H1 (cell line): Measurements from ENCODE around the gene FNDC3A. TPM values are rescaled to one million over a fixed set of nuclear protein-coding genes. Genes with fewer than 3 reads are reported as not detected.

ENCODE experiments used
- CTCF ChIA-PET: fragments of 300-600 bp; sonication (Branson Sonifier 250); formaldehyde crosslinking; loops from one replicate; lab custom pipeline; 2021; ENCODE audit not compliant: partially characterized antibody; lab: Charles Lee
- POLR2A ChIA-PET: fragments of 300-600 bp; sonication (Branson Sonifier 250); formaldehyde crosslinking; loops from one replicate; lab custom pipeline; 2021; ENCODE audit warnings: inconsistent platforms; ENCODE audit not compliant: partially characterized antibody; lab: Charles Lee
- DNase-seq, 2 experiments: peaks; one replicate each; pipeline versions ENCODE4 v3.0.0 to v3.0.0-alpha.2; 2010 to 2022; ENCODE audit warnings: low spot score in 2 of 2, low read depth in 1 of 2, mixed read lengths in 1 of 2
- FAIRE-seq: peaks from 2 replicates; lab custom pipeline; 2011; peaks lifted over from hg19 to GRCh38; lab: Jason Lieb, UNC
- H2AFZ ChIP-seq: 2 replicates; pipeline ENCODE4 v1.8.1; 2012; ENCODE audit warnings: low read length, inconsistent platforms
- H2AK5ac ChIP-seq: 2 replicates; pipeline ENCODE4 v1.6.1; 2013; ENCODE audit warnings: low read depth, low read length
- H2BK120ac ChIP-seq: replicated peaks from 2 replicates; pipeline ENCODE3; 2013; ENCODE audit warnings: low read depth, low read length, inconsistent platforms
- H2BK12ac ChIP-seq: 2 replicates; pipeline ENCODE4 v1.6.1; 2013; ENCODE audit warnings: low read depth, low read length
- H2BK15ac ChIP-seq: 2 replicates; pipeline ENCODE4 v1.6.1; 2013; ENCODE audit warnings: low read length
- H2BK20ac ChIP-seq: 2 replicates; pipeline ENCODE4 v1.6.1; 2013; ENCODE audit warnings: low read length
- H2BK5ac ChIP-seq: 2 replicates; pipeline ENCODE4 v1.6.1; 2013; ENCODE audit warnings: low read depth, low read length
- H3K14ac ChIP-seq: 2 replicates; pipeline ENCODE4 v1.6.1; 2013; ENCODE audit warnings: inconsistent platforms; ENCODE audit not compliant: insufficient read length
- H3K18ac ChIP-seq: 2 replicates; pipeline ENCODE4 v1.6.1; 2013; ENCODE audit warnings: low read length; ENCODE audit errors: extremely low read depth
- H3K23ac ChIP-seq: 2 replicates; pipeline ENCODE4 v1.6.1; 2013; ENCODE audit warnings: inconsistent platforms; ENCODE audit not compliant: insufficient read length
- H3K23me2 ChIP-seq: 2 replicates; pipeline ENCODE4 v1.6.1; 2013; ENCODE audit warnings: low read depth, low read length
- H3K27ac ChIP-seq: 2 replicates; pipeline ENCODE4 v1.6.1; 2011; ENCODE audit warnings: low read depth, low read length, inconsistent platforms
- H3K27me3 ChIP-seq, 4 experiments: replicated peaks in 1 of 4; 1 replicate in 1 of 4; 2 replicates in 3 of 4; pipeline versions ENCODE4 v1.6.1 to v1.8.1; 2011 to 2013; ENCODE audit warnings: low read length in 3 of 4, mild to moderate bottlenecking in 3 of 4, inconsistent platforms in 2 of 4, mixed read lengths in 2 of 4, moderate library complexity in 1 of 4; ENCODE audit not compliant: control insufficient read depth in 3 of 4, insufficient read depth in 3 of 4; ENCODE audit errors: extremely low read depth in 1 of 4
- H3K36me3 ChIP-seq, 4 experiments: 2 replicates each; pipeline versions ENCODE4 v1.6.1 to v1.8.1; 2011 to 2013; ENCODE audit warnings: mild to moderate bottlenecking in 4 of 4, low read length in 3 of 4, moderate library complexity in 2 of 4, control low read depth in 1 of 4, inconsistent platforms in 1 of 4; ENCODE audit not compliant: insufficient read depth in 4 of 4, control insufficient read depth in 2 of 4
- H3K4ac ChIP-seq: replicated peaks from 2 replicates; pipeline ENCODE3; 2013; ENCODE audit warnings: low read length, low read depth, mixed read lengths, inconsistent platforms; ENCODE audit not compliant: insufficient read length
- H3K4me1 ChIP-seq, 4 experiments: replicated peaks in 1 of 4; 1 replicate in 1 of 4; 2 replicates in 3 of 4; pipeline versions ENCODE4 v1.6.1 to v1.8.1; 2011 to 2013; ENCODE audit warnings: low read length in 3 of 4, inconsistent platforms in 2 of 4, mixed read lengths in 1 of 4; ENCODE audit not compliant: insufficient read depth in 4 of 4, control insufficient read depth in 3 of 4
- H3K4me2 ChIP-seq, 2 experiments: 2 replicates each; pipeline versions ENCODE4 v1.6.1 to v1.8.1; 2011 to 2013; ENCODE audit warnings: low read depth in 2 of 2, low read length in 2 of 2, control low read depth in 1 of 2, inconsistent platforms in 1 of 2, mild to moderate bottlenecking in 1 of 2; ENCODE audit not compliant: insufficient read depth in 1 of 2
- H3K4me3 ChIP-seq, 4 experiments: fragments of 200-600, 300-600 bp in 1 of 4; sonication (generic), shearing (Covaris generic), sonication (Bioruptor Twin) in 1 of 4; 2 replicates each; pipeline versions ENCODE4 v1.5.1 to v1.8.1; 2011 to 2016; ENCODE audit warnings: low read length in 4 of 4, low read depth in 3 of 4, control low read depth in 2 of 4, inconsistent platforms in 2 of 4, mild to moderate bottlenecking in 2 of 4, mixed read lengths in 1 of 4, moderate library complexity in 1 of 4; ENCODE audit not compliant: insufficient read depth in 2 of 4; ENCODE audit errors: extremely low read depth in 1 of 4
- H3K56ac ChIP-seq: replicated peaks from 2 replicates; pipeline ENCODE3; 2013; ENCODE audit warnings: low read depth, mild to moderate bottlenecking, mixed read lengths, low read length, inconsistent platforms; ENCODE audit not compliant: insufficient read length
- H3K79me1 ChIP-seq: 2 replicates; pipeline ENCODE4 v1.6.1; 2013; ENCODE audit warnings: low read depth, low read length, control low read depth
- H3K79me2 ChIP-seq, 2 experiments: 2 replicates each; pipeline versions ENCODE4 v1.6.1 to v1.8.1; 2012 to 2013; ENCODE audit warnings: low read length in 2 of 2, mild to moderate bottlenecking in 2 of 2, inconsistent platforms in 1 of 2; ENCODE audit not compliant: insufficient read depth in 2 of 2, control insufficient read depth in 1 of 2
- H3K9ac ChIP-seq, 4 experiments: replicated peaks in 1 of 4; 1 replicate in 1 of 4; 2 replicates in 3 of 4; pipeline versions ENCODE4 v1.6.1 to v1.8.1; 2011 to 2013; ENCODE audit warnings: low read depth in 3 of 4, low read length in 3 of 4, control low read depth in 2 of 4, mild to moderate bottlenecking in 2 of 4, moderate library complexity in 2 of 4, inconsistent platforms in 1 of 4; ENCODE audit errors: extremely low read depth in 1 of 4
- H3K9me3 ChIP-seq, 2 experiments: 2 replicates each; pipeline versions ENCODE4 v1.6.1 to v1.8.1; 2012 to 2013; ENCODE audit warnings: mild to moderate bottlenecking in 2 of 2, moderate library complexity in 2 of 2, control low read depth in 1 of 2, inconsistent platforms in 1 of 2, low read depth in 1 of 2, low read length in 1 of 2, mixed read lengths in 1 of 2; ENCODE audit not compliant: insufficient read depth in 2 of 2
- H4K20me1 ChIP-seq, 2 experiments: replicated peaks in 1 of 2; 2 replicates each; pipeline versions ENCODE3 to v1.8.1; 2011 to 2013; ENCODE audit warnings: inconsistent platforms in 2 of 2, low read length in 2 of 2, mild to moderate bottlenecking in 1 of 2; ENCODE audit not compliant: insufficient read depth in 2 of 2, control insufficient read depth in 1 of 2
- H4K5ac ChIP-seq: 2 replicates; pipeline ENCODE4 v1.6.1; 2013; ENCODE audit warnings: low read length, low read depth, mixed read lengths, inconsistent platforms; ENCODE audit not compliant: insufficient read length
- H4K8ac ChIP-seq: 2 replicates; pipeline ENCODE4 v1.8.0; 2013; ENCODE audit warnings: mild to moderate bottlenecking, moderate library complexity, low read length, inconsistent platforms; ENCODE audit not compliant: insufficient read depth; ENCODE audit errors: extremely low read depth
- H4K91ac ChIP-seq: replicated peaks from 2 replicates; pipeline ENCODE3; 2013; ENCODE audit warnings: low read length, mixed read lengths, inconsistent platforms; ENCODE audit not compliant: insufficient read length
- BRCA1 ChIP-seq: IDR thresholded peaks from 2 replicates; pipeline ENCODE4 v1.6.1; 2012; ENCODE audit warnings: low read depth, low read length, improper control_type of control experiment
- EGR1 ChIP-seq: IDR thresholded peaks from 2 replicates; pipeline ENCODE4 v1.6.1; 2011; ENCODE audit warnings: low read depth, low read length, borderline replicate concordance
- KDM4A ChIP-seq: IDR thresholded peaks from one replicate; pipeline ENCODE4 v1.7.1; 2012; ENCODE audit warnings: low read depth, mild to moderate bottlenecking, moderate library complexity, low read length, inconsistent platforms; ENCODE audit not compliant: severe bottlenecking
- KDM5A ChIP-seq: fragments of 200-600 bp; IDR thresholded peaks from 2 replicates; pipeline ENCODE4 v1.7.1; 2012; ENCODE audit warnings: mild to moderate bottlenecking, low read length, inconsistent platforms, mixed read lengths
- RAD21 ChIP-seq, 2 experiments: IDR thresholded peaks in 1 of 2; conservative IDR thresholded peaks in 1 of 2; 2 replicates each; pipeline ENCODE4 v1.6.1; 2011; ENCODE audit warnings: low read depth in 2 of 2, low read length in 2 of 2, improper control_type of control experiment in 1 of 2, inconsistent platforms in 1 of 2, mild to moderate bottlenecking in 1 of 2, moderate library complexity in 1 of 2
- RNF2 ChIP-seq: fragments of 200-900, 300-1000 bp; sonication (generic); IDR thresholded peaks from 2 replicates; pipeline ENCODE4 v1.7.1; 2016; ENCODE audit warnings: borderline replicate concordance, low read depth, mild to moderate bottlenecking, antibody characterized with exemption, low read length; ENCODE audit not compliant: poor library complexity, severe bottlenecking; ENCODE audit errors: missing control alignments
- WGBS, 2 experiments: shearing (Covaris generic) in 1 of 2; methylation state at CpG; one replicate each; pipeline versions ENCODE4 v1.1.6 to v1.1.7; 2013 to 2015; ENCODE audit warnings: low lambda C conversion rate in 2 of 2, mixed read lengths in 2 of 2, inconsistent platforms in 1 of 2, low coverage in 1 of 2, missing lambda C conversion rate in 1 of 2; ENCODE audit not compliant: insufficient replicate concordance in 2 of 2, insufficient coverage in 1 of 2, insufficient read length in 1 of 2; ENCODE audit errors: extremely low coverage in 1 of 2, missing lambda C conversion rate in 1 of 2; 5-methylcytosine and 5-hydroxymethylcytosine counted together
- polyA plus RNA-seq, 7 experiments: library from polyadenylated mRNA; depleted of rRNA in 3 of 7; stranded (reverse) in 5 of 7; unstranded in 2 of 7; fragments of >200 nt in 5 of 7; fragments of 200-250 nt in 2 of 7; gene quantifications; 1 replicate in 5 of 7; 2 replicates in 1 of 7; 4 replicates in 1 of 7; pipeline versions ENCODE4 v1.2.1 to v1.2.3, GENCODE V29; 2011 to 2013; ENCODE audit warnings: missing spikeins in 2 of 7, mixed read lengths in 2 of 7
- total RNA-seq: library from RNA; stranded (reverse); fragmentation: NEBNext Ultra II Directional; extraction: Animal tissue kit (Norgen Biotek cat#: 25700); gene quantifications from 2 replicates; pipeline ENCODE4 v1.2.1, GENCODE V29; 2021
- TF ChIP-seq, protein P1 (sequence below), 3 experiments: IDR thresholded peaks; 1 replicate in 2 of 3; 2 replicates in 1 of 3; pipeline versions ENCODE4 v1.5.1 to v1.6.1; 2011; ENCODE audit warnings: low read length in 3 of 3, mild to moderate bottlenecking in 3 of 3, inconsistent platforms in 2 of 3, low read depth in 1 of 3, moderate library complexity in 1 of 3; ENCODE audit not compliant: insufficient read depth in 1 of 3; ENCODE audit errors: control extremely low read depth in 1 of 3
- TF ChIP-seq, protein P2 (sequence below): IDR thresholded peaks from 2 replicates; pipeline ENCODE4 v1.6.1; 2012; ENCODE audit warnings: inconsistent platforms
- TF ChIP-seq, protein P3 (sequence below): IDR thresholded peaks from 2 replicates; pipeline ENCODE4 v1.6.1; 2012; ENCODE audit warnings: low read length, inconsistent platforms

FNDC3A gene
- total and polyA plus RNA-seq, 2 of the 8 experiments (the other 6 are each of a cell fraction or from before 2014, with no cell fraction given): 14.6 to 26.0 TPM

DNA sequence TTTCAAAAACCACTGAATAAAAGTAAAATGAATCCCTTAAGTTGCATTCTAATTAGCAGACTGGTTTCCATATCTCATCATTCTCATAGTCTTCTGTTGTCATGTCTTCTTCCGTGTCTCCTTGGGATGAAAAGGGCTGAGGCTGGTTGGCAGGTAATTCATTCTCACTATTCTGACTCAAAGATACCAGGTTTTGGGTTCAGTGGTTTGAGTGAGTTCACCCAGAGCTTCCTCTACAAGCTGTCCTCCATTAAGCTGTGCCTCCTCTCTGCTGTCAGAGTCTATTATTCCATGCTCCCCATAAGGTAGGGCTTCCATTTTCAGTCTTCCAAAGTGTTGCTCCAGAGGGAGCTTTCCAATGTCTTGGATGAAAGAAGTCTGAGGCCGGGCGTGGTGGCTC, 68.3 kb downstream of the FNDC3A start:
- POLR2A ChIA-PET: no interaction called here
- Histone ChIP-seq H4K91ac (no peak overlapping the region), H3K18ac (no peak overlapping the region), H2AFZ (no peak overlapping the region), H3K56ac (no peak overlapping the region), H2BK5ac (no peak overlapping the region), H2AK5ac (no peak overlapping the region), H3K23me2 (no peaks in the 10 kb centered on the region), H3K4me3 (no peak overlapping the region), H3K23ac (no peak overlapping the region), H3K9me3 (no peaks in the 10 kb centered on the region), H2BK12ac (no peak overlapping the region), H2BK20ac (no peak overlapping the region), H3K14ac (no peak overlapping the region), H3K27ac (no peak overlapping the region), H3K79me2 (no peaks in the 10 kb centered on the region), H4K8ac (no peak overlapping the region), H4K20me1 (no peaks in the 10 kb centered on the region), H3K4me1 (no peaks in the 10 kb centered on the region), H3K4me2 (no peak overlapping the region), H3K36me3 (no peaks in the 10 kb centered on the region), H2BK15ac (no peak overlapping the region), H3K27me3 (no peaks in the 10 kb centered on the region), H2BK120ac (no peak overlapping the region), H3K79me1 (no peaks in the 10 kb centered on the region), H3K4ac (no peak overlapping the region), H3K9ac (no peak overlapping the region), H4K5ac (no peak overlapping the region)
- no peak for FAIRE-seq
- no peak for DNase-seq
- CTCF ChIA-PET: no interaction called here
- 65% methylated on average over 3 of the region's 3 CpGs; no CpG with 5 or more reads in 1 of the 2 experiments for WGBS, 2 experiments
- TF ChIP-seq BRCA1 (no peak), KDM4A (no peak), RNF2 (no peak), KDM5A (no peak), EGR1 (no peak), RAD21 (IDR thresholded peaks at IDR 0.05 in 1 of 2, conservative IDR thresholded peaks at IDR 0.05 in 1 of 2; ENCODE audit: low read depth in 2 of 2, low read length in 2 of 2) (no peak)
- TF ChIP-seq, protein P1, sequence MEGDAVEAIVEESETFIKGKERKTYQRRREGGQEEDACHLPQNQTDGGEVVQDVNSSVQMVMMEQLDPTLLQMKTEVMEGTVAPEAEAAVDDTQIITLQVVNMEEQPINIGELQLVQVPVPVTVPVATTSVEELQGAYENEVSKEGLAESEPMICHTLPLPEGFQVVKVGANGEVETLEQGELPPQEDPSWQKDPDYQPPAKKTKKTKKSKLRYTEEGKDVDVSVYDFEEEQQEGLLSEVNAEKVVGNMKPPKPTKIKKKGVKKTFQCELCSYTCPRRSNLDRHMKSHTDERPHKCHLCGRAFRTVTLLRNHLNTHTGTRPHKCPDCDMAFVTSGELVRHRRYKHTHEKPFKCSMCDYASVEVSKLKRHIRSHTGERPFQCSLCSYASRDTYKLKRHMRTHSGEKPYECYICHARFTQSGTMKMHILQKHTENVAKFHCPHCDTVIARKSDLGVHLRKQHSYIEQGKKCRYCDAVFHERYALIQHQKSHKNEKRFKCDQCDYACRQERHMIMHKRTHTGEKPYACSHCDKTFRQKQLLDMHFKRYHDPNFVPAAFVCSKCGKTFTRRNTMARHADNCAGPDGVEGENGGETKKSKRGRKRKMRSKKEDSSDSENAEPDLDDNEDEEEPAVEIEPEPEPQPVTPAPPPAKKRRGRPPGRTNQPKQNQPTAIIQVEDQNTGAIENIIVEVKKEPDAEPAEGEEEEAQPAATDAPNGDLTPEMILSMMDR (IDR thresholded peaks at IDR 0.05; ENCODE audit: control extremely low read depth in 1 of 3, insufficient read depth in 1 of 3, low read depth in 1 of 3, low read length in 3 of 3): no peak
- TF ChIP-seq, protein P2, sequence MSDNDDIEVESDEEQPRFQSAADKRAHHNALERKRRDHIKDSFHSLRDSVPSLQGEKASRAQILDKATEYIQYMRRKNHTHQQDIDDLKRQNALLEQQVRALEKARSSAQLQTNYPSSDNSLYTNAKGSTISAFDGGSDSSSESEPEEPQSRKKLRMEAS: no peak
- TF ChIP-seq, protein P3, sequence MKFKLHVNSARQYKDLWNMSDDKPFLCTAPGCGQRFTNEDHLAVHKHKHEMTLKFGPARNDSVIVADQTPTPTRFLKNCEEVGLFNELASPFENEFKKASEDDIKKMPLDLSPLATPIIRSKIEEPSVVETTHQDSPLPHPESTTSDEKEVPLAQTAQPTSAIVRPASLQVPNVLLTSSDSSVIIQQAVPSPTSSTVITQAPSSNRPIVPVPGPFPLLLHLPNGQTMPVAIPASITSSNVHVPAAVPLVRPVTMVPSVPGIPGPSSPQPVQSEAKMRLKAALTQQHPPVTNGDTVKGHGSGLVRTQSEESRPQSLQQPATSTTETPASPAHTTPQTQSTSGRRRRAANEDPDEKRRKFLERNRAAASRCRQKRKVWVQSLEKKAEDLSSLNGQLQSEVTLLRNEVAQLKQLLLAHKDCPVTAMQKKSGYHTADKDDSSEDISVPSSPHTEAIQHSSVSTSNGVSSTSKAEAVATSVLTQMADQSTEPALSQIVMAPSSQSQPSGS: no peak
